Measurements from ENCODE around the gene MUC16.
"Not testable (repeated sequence)": the region's sequence is repeated elsewhere in the genome, so short reads cannot be mapped to it uniquely, and the experiment has no call there.

Gene MUC16

DNA sequence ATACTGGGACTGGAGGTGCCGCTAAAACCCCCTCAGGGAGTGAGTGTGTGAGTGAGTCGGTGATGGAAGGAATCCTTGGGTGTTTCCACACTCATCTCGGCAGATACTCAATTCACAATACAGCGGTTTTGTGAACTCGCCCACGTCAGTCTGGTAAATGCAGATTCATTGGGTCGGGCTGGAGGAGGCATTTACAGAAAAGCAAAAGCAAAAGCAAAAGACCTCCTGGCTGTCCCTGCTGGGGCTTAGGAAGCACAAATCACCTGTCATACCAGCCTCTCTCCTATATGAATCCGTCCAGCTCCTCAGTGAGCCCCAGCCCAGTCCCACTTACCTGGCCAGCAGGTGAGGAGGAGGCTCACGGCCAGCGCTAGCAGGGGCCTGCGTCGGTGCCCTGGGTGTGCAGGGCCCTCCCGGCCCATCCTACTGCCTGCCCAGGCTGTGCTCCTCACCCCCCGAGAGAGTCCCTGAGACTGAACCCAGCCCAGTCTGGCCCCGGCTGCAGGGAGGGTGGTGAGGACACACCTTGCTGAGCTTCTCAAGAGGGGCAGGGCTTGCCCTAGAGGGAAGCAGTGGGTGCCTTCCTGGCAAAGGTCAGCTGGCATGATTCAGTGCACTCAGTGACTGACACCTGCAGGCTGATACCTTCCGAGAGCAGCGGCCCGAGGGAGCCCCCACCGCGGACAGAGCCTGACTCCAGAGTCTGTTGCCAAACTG, at the start of gene MUC16:
Gene MUC16 (minus strand): TSS at position 475 of the 717 bp plus-strand sequence.
- no peak for DNase-seq (ENCODE audit: low read depth)

DNA sequence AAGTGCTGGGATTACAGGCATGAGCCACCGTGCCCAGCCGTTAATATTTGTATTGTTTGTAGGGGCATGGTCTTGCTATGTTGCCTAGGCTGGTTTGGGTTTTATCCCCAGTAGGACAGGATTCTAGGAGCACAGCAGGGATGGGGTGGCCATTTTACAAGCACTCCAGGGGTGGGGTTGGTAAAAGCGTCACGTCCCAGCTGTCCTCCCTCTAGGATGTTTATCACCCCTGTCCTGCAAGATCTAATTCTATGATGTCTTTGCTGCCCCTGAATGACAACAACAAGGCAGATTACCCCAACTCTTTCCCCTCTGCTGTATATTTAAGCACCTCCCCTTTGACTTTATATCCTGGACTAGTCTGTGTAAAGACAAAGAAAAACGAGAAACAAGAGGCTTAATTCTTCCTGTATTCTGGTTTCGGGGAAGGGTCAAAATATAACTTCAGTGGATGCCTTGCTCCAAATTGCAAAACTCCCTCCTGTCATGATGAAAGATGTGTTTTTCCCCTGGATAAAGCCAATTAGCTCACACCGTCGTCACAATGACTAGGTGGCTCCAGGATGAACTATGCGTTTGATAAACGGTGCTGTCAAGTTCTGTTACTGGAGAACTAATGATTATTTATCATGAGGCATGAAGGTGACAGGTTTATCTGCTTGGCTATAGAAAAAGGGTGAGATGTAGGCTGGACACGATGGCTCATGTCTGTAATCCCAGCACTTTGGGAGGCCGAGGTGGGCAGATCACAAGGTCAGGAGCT, 48.9 kb upstream of the MUC16 start:
- no peak for DNase-seq (ENCODE audit: low read depth)

DNA sequence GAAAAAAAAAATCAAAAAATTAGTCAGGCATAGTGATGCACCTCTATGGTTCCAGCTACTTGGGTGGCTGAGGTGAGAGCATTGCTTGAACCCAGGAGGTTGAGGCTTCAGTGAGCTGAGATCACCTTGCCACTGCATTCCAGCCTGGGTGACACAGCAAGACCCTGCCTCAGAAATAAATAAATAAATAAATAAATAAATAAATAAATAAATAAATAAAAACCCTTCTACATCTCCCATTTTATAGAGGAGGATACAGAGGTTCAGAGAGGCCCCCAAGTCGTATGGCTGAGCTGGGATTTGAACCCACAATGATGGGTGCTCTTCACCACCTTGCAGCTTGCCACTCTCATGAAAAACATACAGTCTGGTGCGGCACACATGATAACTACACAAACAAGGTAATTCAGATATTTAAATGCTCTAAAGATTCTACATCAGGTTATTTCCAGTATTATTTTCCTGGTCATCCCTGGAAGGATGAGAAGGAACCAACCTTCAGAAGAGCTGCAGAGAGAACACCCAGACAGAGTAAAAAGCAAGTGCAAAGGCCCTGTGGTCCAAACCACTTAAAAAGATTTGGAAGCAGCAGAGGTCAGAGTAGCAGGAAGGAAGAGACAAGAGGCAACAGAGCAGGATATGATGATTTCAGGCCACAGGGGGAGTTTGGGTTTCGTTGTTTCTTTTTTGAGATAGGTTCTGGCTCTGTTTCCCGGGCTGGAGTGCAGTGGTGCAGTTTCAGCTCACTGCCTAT, 47.5 kb upstream of the MUC16 start:
- no peak for DNase-seq (ENCODE audit: low read depth)

DNA sequence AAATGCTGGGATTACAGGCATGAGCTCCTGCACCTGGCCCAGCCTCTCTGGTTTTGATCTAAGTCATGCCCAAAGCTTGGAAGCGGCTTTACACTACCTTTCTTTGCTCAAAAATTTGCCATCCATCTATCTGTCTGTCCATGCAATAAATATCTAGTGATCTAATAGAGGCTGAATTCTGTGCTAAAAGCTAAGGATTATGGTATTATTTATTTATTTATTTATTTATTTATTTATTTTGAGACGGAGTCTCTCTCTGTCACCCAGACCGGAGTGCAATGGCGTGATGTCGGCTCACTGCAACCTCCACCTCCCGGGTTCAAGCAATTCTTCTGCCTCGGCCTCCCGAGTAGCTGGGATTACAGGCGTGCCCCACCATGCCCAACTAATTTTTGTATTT, 45.9 kb upstream of the MUC16 start:
- DNase-seq (ENCODE audit: low read depth), result not testable (repeated sequence)

DNA sequence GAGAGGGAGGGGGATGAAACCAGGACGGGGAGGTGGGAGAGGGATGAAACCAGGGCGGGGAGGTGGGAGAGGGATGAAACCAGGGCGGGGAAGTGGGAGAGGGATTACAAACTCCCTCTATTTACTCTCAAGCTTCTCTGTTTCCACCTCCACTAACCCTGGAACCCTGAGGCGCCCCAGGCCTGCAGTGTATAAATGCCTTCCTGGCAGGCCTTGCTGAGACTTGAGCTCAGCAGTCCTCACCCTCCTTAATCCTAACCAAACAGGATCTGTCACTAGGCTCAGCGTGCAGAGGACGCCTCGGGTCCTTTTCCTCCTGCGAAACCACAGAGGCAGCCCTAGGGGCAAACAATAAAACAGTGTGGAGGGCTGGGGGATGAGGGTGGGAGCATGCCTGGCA, 44.6 kb upstream of the MUC16 start:
- no peak for DNase-seq (ENCODE audit: low read depth)

DNA sequence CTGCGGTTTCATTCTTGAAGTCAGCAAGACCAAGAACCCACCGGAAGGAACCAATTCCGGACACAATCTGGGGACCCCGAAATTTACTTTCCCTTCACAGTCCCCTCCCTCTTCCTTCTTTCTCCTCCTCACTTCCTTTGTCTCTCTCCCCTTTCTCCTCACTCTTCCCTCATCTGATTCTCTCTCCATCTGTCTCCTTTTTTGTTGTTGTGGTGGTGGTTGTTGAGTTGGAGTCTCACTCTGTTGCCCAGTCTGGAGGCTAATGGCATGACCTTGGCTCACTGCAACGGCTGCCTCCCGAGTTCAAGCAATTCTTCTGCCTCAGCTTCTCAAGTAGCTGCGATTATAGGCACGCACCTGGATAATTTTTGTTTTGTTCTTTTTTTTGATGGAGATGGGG, 44.0 kb upstream of the MUC16 start:
- DNase-seq (ENCODE audit: low read depth), result no peak

DNA sequence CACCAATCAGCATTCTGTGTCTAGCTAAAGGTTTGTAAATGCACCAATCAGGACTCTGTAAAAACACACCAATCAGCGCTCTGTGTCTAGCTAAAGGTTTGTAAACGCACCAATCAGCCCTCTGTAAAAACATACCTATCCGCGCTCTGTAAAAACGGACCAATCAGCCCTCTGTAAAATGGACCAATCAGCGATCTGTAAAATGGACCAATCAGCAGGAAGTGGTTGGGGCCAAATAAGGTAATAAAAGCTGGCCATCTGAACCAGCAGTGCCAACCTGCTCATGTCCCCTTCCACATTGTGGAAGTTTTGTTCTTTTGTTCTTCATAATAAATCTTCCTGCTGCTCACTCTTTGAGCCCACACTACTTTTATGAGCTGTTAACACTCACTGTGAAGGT, 43.5 kb upstream of the MUC16 start:
- DNase-seq (ENCODE audit: low read depth), result not testable (repeated sequence)

DNA sequence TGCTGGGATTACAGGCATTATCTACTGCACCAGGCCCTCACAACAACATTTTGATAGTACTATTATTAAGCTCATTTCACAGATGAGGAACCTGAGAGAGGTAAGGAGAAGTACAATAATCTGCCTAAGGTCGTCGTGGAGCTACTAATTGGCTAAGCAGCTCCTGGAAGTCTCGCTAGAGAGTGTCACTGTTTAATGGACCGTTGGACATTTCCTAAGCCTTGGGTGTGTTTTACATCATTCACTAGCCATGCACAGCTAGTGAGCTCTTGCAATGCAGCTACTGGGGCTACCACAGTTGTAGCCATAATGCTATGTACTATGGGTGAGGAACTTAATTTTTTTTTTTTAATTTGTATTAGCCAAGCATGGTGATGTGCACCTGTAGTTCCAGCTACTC, 42.7 kb upstream of the MUC16 start:
- DNase-seq (ENCODE audit: low read depth), result no peak

DNA sequence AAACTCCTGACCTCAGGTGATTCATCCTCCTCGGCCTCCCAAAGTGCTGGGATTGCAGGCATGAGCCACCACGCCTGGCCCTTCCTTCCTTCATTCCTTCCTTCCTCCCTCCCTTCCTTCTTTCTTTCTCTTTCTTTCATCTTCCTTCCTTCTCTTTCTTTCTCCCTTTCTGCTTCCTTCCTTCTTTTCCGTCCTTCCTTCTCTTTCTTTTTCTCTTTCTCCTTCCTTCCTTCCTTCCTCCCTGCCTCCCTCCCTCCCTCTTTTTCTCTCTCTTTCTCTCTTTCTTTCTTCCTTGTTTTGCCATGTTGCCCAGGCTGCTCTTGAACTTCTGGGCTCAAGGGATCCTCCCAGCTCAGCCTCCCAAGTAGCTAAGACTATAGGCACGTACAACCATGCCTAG, 36.5 kb upstream of the MUC16 start:
- DNase-seq (ENCODE audit: low read depth), result no peak

DNA sequence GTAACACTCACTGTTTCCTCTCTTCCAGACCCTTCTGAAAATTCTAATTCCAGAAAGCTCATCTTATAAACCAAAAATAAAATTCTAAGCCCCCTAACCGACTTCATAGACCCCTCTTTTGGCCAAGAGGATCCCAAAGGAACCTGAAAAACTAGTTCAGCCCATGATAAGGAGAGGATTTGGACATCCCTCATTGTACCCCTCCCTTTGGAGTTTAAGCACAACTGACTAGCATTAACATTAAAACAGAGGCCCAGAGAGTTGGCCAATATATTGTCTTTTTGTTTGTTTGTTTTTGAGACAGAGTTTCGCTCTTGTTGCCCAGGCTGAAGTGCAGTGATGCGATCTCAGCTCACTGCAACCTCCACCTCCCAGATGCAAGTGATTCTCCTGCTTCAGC, 34.2 kb upstream of the MUC16 start:
- no peak for DNase-seq (ENCODE audit: low read depth)

DNA sequence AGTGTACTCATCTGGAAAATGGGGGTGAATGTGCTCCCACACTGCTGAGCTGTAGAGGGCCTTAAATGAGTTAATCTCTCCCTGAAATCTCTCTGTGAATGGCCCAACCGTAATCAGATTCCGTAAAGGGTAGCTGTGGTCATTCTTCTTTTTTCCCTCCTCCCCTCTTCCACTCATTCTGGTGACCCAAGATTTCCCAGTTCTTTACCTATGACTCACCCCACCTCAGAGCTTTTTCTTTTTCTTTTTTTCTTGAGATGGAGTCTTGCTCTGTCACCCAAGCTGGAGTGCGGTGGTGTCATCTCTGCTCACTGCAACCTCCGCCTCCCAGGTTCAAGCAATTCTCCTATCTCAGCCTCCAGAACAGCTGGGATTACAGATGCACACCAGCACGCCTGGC, 33.3 kb upstream of the MUC16 start:
- DNase-seq (ENCODE audit: low read depth), result no peak

DNA sequence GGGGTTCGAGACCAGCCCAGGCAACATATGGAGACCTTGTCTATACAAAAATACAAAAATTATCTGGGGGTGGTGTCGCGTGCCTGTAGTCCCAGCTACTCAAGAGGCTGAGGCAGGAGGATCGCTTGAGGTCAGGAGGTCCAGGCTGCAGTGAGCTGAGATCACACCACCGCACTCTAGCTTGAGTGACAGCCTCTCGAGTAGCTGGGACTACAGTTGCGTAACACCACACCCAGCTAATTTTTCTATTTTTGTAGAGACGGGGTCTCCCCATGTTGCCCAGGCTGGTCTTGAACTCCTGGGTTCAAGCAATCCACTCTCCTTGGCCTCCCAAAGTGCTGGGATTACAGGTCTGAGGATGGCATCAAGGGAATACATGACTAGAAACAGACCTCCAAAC, 30.8 kb upstream of the MUC16 start:
- no peak for DNase-seq (ENCODE audit: low read depth)

DNA sequence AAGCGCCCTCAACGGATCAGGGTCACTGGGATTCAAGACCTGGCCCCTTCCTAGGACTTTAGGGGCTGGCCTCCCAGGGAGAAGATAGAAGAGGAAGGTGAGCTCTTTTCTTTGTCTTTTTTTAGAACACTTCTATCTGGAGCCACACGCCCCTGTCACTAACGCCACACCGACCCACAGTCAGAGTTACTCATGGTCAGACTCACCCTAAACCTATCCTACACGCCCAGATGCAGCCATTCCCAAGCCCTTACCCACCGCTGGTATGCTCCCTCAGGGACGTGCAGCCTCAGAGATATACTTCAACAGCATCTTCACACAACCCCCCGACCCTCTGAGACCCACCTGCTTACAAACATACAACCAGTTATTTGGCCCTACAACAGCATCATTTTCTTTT, 29.9 kb upstream of the MUC16 start:
- DNase-seq (ENCODE audit: low read depth), result no peak

DNA sequence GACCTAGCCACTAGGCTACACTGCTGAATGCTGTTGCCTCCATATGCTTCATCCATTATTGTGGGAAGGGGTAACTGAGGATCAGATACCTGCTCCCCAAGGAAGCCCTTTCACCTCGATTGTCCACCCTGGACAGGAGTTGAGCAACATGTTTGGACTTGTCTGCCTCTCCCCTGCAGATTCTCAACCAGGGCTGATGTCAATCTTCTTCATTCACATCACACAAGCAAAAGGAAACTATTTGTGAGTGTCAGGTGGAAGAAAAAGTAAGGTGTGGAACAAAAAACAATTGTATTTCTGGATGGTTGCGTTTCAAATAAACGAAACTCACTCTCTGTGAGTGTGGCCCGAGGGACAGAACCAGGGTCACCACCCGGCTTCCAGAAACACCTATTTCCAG, 29.5 kb upstream of the MUC16 start:
- DNase-seq (ENCODE audit: low read depth), result no peak

DNA sequence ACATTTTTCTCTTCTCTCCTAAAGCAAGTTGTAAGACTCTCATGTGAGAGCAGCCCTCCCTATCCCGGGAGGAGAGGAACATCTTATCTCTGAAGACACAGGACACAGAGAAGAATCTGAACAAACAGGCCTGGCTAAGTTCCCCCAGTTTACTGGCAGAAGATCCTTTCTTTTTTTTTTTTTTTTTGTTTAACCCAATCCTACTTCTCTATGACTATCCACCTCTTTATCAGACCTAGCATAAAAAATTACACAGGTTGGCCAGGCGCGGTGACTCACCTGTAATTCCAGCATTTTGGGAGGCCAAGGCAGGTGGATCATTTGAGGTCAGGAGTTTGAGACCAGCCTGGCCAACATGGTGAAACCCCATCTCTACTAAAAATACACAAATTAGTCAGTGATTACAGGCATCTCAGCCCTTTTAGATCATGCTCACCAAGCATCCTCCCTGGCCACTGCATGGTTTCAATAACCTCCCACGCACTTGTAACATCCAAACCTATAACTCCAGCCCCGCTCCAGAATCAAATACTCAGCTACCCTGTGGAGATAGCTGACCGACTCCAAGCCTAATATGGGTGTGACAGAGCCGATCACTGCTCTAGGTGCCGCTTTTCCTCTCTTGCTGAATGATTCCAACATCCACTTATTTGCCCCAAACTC, 27.3 kb upstream of the MUC16 start:
- DNase-seq (ENCODE audit: low read depth), result no peak

DNA sequence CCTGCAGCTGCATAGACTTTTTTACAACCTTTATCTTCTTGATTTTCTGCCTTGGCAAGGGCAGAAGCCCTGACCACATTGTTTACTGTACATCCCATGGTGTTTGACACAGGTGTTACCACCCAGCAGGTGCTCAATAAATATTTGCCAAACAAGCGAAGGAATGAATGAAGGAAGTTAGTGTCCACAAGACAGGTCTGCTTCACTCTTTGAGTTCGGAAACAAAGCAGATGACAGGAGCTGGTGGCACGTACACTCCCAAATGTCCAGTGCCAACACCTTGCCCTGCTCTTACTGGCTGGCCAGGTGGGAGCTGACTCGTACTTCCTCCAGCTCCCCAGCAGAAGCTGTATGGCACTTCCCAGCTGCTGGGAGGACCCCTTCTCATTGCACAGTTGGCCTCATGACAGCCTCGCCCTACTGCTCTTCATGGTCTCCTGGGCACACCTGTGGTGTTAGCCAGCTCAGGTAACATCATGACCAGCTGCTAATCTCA, 22.0 kb upstream of the MUC16 start:
- no peak for DNase-seq (ENCODE audit: low read depth)

DNA sequence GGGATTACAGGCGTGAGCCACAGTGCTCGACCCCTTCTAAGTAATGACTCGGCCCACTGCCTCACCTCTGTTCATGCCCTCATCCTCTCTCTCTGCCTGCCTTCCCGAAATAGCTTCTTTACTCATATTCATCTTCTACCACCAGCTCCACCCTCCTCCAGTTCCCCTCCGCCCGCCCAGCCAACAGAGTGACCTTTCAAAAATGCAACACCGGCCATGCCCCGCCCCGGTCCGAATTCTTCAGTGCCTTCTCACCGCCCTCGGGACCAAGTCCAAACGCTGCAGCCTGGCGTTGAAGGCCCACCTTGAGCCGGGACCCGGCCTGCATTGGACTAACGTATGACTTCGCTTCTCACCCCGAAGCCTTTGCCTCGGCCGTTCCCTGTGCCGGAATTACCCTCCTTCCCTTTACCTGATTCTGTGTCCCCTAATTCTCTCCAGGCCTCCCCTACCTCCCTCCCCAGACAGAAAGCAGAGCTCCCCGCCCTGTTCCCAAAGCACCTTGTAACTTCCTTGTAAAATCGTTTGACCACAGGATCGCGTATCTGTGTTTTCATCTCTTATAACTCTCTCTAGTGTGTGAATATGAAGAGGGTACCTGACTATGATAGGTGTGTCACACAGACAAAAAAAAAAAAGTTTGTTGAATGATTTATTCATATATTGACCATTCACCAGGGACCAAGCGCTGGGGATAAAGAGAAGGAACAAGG, 8.1 kb upstream of the MUC16 start:
- no peak for DNase-seq (ENCODE audit: low read depth)

DNA sequence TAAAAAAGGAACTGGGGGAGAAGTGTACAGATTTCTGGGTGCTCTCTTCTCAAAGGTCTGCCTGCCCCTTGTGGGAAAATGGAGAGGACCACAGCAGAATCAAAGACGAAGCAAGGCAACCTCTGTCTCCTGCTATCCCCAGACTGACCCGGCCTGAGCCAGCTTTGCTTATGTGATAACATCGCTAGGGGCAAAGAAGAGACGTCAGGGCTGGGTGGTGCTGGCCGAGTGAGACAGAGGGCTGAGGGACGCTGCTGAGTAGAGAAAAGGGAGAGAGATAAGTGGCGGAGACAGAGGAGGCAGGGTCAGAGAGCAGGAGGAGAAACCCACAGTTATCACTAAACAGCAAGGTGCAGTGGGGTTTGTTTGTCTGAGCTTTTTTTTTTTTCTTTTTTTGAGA, 4.6 kb upstream of the MUC16 start:
- no peak for DNase-seq (ENCODE audit: low read depth)

DNA sequence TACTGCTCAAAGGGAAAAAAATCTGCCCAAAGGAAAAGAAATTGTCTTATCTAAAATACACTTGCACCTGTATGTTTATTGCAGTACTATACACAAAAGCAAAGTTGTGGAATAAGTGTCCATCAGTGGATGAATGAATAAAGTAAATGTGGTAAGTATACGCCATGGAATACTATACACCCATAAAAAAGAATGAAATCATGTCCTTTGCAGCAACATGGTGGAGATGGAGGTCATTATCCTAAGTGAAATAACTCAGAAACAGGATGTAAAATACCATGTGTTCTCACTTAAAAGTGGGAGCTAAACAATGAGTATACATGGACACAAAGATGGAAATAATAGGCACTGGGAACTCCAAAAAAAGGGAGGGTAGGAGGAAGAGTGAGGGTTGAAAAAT, 3.8 kb upstream of the MUC16 start:
- DNase-seq (ENCODE audit: low read depth), result no peak

DNA sequence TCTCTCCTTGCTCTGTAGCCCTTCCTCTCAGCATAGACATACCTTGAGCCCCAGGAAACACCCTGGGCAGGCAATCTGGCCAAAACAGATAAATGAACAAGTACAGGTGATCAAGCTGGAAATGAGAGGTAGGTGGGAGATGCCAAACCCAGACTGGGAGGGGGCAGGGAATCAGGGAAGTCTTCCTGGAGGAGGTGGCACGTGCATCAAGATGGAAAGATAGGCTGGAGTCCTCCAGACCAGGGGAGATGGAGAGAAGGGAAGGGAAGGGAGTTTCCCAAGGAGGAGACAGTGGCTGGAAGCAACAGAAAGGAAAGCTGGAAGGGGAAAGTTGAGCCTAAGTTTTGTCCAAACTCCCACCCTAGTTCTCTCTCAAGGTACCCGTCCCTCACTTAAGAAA, 1.7 kb upstream of the MUC16 start:
- DNase-seq (ENCODE audit: low read depth), result no peak

DNA sequence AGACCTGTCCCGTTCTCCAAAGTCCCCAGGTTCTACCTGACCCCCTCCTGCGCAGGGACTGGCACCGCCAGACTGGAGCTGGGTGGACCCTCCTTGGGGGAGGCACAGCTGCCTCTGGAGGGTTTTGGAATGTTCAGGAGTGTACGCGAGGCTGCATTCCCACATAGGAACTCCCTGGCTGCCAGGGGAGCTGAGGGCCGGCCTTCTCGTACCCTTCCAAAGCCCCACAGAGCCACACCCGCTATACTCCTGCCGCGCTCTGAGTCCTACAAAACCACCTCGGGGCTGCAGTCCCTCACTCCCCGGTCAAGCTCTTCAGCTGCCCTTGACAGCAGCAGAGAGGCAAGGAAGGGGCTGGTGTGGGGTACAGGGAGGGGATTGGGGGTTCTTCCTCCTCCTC, 484 bp upstream of the MUC16 start:
- no peak for DNase-seq (ENCODE audit: low read depth)

DNA sequence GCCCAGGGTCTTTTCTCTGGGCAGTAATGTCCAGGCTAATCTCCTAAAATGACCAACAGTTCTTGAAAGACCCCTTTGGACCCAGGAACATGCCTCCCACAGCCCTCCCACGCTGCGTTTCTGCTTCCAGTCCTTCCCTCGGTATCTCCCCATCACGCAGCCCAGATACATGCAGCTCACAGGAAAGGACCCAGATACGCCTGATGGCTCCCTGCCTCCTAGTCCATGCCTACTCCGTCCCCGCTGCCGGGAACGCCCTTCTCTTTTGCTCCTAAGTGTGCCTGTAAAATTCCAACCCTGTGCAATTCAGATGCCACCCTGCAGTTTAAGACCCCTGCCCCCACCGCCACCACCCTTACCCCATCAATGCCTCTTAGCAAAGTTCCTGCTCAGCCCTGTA, 778 bp downstream of the MUC16 start:
- no peak for DNase-seq (ENCODE audit: low read depth)
